GM21390 (cell line): ENCODE measurements around the gene ZNF862.

ENCODE experiments used
- ATAC-seq: cut with Tn5 transposase; IDR thresholded peaks from one replicate; pipeline ENCODE4 v1.9.1; 2021; ENCODE audit not compliant: unreplicated experiment

The ZNF862 gene

DNA sequence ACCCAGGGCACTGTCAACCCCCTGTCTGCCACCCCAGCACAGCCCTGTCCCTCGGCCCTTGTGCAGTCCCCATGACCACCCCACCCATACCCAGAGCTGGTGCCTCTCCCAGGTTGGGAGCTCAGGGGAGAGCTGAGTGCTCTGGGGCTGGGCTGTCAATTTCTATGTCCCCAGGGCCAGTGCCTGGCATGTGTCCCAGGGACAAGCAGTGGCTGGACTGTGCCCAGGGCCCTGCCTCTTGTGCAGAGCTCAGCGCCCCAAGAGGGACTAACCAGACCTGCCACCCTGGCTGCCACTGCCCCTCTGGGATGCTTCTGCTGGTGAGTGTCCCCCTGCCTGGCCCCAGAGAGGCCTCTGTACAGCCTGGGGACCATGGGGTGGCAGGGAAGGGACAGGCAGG is 29.0 kb upstream of the ZNF862 start:
- ATAC-seq, result no peak

DNA sequence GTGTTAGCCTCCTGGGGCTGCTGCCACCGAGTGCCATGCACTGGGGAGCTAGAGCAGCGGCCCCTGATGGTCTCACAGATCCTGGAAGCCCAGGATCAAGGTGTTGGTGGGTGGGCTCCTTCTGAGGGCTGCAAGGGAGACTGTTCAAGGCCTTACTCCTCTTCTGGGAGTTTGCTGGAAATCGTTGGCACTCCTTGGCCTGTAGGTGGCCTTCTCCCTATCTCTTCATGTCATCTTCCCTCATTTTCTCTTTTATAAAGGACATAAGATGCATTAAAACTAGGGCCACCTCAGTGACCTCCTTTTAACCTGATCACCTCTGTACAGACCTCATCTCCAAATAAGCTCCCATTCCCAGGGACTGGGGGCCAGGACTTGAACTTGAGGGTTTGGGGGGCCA is 27.0 kb upstream of the ZNF862 start:
- no peak for ATAC-seq

DNA sequence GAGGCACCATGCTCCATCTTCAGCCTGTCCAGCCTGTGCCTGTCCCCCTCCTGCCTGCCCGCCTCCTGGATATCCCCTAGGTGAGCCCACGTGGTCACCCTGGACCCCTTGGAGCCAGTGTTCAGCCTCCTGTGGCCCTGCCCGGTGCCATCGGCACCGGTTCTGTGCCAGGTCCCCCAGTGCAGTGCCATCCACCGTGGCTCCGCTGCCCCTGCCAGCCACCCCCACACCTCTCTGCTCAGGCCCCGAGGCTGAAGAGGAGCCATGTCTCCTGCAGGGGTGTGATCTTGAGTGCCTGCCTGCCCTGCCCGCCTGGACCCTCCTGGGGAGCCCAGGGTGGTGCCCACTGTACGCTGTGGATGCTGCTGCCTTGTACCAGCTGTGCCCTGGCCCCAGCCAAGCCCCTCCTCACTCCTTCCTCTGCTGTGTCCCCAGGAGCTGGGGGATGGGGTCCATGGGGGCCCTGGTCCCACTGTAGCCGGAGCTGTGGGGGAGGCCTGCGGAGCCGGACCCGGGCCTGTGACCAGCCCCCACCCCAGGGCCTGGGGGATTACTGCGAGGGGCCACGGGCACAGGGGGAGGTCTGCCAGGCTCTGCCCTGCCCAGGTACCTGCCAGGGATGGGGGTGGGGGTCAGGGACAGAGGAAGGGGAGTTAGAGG is 26.2 kb upstream of the ZNF862 start:
- ATAC-seq, result no peak

DNA sequence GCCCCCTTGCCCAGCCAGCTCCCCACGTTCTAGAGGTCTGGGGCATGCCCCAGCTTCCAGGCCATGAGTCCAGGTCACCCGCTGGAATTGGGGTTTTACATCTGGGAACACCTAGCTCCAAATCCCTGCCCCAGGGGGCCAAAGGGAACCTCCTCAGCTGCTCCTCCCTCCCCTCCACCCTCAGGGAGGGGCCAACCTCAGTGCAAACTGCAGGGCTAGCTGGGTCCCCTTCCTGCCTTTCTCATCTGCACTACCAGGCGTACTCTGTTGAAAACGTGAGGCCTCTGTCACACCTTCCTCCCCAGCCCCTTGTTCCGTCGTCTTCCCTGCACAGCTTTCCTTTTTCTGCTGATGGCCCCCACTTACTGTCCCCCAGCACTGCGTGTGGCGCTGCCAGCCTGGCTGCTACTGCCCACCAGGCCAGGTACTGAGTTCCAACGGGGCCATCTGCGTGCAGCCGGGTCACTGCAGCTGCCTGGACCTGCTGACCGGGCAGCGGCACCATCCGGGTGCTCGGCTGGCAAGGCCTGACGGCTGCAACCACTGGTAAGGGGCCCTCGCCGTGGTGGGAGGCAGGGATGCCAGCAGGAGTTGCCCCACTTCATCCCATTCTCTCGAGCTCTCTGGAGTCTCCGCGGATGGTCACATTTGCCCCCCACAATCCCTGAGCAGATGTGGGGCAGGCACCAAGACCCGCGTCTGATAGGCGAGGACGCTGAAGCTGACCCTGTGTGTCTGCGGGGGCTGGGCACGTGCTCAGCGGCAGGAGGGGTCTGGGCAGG is 24.7 kb upstream of the ZNF862 start:
- no peak for ATAC-seq

DNA sequence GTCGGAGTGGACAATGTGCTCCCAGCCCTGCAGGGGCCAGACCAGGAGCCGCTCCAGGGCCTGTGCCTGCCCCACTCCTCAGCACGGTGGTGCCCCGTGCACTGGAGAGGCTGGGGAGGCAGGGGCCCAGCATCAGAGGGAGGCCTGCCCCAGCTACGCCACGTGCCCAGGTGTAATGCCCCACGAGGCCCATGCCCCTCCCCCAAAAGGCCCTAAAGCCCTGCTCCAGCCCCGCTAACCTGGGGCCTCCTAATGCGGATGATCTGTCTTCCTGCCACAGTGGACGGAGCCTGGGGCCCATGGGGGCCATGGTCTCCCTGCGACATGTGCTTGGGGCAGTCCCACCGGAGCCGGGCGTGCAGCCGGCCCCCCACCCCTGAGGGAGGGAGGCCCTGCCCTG is 23.7 kb upstream of the ZNF862 start:
- ATAC-seq, result no peak

DNA sequence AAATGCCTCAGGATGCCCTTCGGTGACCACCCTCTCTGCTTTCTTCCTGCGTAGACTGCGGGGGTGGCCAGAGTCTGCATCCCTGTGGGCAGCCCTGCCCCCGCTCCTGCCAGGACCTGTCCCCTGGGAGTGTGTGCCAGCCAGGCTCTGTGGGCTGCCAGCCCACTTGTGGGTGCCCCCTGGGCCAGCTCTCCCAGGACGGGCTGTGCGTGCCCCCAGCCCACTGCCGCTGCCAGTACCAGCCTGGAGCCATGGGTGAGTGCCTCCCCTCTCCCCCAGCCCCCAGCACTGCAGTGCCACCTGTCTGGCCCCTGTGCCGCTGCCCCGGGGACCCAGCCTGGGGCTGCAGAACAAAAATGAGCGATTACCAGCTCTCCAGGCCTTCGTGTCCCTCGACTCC is 23.1 kb upstream of the ZNF862 start:
- ATAC-seq, result no peak

DNA sequence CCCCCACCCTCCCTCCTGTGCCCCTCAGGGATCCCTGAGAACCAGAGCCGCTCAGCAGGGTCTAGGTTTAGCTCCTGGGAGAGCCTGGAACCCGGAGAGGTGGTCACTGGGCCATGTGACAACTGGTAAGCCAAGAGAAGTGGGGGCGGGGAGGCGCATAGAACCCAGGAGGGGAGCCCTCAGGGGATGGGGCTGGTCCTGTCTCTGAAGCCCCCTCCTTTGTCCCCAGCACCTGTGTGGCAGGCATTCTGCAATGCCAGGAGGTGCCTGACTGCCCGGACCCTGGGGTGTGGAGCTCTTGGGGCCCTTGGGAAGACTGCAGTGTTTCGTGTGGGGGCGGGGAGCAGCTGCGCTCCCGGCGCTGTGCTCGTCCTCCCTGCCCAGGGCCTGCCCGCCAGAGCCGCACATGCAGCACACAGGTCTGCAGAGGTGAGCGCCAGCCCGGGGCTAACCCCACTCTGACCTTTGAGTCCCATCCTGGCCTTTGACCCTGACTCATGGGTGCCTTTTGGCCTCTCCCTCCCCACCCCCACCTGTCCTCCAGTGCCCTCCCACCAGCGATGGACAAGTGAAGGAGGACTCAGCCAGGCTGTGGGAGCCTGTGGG is 22.4 kb upstream of the ZNF862 start:
- no peak for ATAC-seq

DNA sequence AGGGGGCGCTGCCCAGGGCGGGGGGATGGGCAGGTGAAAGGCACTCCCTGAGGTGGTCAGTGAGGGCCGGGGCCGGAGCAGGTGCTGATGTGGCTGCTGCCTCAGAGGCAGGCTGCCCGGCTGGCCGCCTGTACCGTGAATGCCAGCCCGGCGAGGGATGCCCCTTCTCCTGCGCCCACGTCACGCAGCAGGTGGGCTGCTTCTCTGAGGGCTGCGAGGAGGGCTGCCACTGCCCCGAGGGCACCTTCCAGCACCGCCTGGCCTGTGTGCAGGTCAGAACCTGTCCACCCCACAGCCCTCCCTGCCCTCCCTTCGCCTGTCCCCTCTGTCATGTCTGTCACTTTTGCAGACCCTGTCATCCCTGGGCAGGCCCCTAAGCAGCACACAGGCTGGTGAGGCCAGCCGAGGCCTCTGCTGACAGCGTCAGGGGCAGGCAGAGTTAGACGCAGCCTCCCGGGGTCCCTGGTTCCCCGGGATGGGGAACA is 21.9 kb upstream of the ZNF862 start:
- no peak for ATAC-seq

DNA sequence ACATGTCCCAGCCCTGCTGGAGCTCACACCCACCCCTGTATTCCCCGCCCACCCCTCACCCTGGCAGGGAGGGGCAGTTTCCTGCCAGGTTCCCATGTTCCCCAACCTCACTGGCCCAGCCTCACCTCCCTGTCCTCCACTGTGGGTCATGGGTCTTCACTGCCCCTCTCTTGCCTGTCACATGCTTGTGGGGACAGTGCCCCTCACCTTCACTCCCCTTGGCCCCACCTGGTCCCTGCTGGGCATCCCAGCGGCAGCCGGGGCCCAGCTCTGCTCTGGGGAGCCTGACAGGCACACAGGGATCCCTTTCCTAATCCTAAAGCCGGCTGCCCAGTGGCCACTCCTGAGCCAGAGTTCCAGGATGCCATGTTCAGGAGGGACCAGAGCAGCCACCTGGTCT is 21.4 kb upstream of the ZNF862 start:
- ATAC-seq, result no peak

DNA sequence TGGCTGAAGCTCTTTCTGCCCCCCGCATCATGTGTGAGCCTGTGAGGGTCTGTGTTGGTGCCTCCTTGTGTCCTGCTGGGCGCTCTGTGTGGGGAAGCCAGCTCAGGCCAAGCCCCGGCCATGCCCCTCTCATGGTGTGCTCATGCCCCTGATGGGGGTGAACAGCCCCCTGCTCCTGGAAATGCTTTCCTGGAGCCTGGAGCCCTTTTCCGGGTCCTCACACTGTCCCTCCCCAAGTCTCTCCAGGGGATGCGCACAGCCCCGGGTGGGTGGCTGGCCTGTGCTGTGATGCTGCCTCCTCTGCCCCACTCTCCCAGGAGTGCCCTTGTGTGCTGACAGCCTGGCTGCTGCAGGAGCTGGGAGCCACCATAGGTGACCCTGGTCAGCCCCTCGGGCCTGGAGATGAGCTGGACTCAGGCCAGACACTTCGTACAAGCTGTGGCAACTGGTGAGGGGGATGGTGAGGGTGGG is 20.8 kb upstream of the ZNF862 start:
- no peak for ATAC-seq

DNA sequence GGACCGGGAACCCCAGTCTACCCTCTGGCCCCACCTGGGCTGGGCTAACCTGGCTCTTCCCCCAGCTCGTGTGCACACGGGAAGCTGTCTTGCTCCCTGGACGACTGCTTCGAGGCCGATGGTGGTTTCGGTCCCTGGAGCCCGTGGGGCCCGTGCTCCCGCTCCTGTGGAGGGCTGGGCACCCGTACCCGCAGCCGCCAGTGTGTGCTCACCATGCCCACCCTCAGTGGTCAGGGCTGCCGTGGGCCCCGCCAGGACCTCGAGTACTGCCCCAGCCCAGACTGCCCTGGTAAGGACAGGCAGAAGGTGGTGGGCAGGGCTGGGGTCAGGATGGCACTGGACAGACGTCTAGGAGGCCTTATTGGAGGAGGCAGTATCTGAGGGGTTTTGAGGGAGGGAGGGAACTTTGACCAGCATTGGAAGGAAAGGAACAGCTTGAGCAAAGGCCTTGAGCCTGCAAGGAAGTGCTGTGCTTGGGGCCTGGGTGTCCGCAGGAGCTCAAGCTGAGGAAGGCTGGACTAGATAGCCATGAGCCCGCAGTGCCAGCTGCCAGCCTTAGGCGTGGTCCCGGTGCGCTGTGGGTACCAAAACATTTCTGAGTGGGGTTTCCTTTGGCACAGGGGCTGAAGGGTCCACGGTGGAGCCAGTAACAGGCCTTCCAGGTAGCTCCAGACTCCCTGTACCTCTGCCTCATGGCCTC is 20.2 kb upstream of the ZNF862 start:
- no peak for ATAC-seq

DNA sequence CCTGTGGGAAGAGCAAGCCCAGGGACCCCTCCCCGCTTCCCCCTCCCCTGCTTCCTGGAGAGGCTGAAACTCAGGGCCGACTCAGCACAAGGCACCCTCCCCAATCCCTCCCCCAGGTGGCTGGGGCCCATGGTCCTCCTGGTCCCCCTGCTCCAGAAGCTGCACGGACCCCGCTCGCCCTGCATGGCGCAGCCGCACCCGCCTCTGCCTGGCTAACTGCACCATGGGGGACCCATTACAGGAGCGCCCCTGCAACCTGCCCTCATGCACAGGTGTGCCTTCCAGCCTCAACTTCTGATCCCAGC is 19.7 kb upstream of the ZNF862 start:
- ATAC-seq, result no peak

DNA sequence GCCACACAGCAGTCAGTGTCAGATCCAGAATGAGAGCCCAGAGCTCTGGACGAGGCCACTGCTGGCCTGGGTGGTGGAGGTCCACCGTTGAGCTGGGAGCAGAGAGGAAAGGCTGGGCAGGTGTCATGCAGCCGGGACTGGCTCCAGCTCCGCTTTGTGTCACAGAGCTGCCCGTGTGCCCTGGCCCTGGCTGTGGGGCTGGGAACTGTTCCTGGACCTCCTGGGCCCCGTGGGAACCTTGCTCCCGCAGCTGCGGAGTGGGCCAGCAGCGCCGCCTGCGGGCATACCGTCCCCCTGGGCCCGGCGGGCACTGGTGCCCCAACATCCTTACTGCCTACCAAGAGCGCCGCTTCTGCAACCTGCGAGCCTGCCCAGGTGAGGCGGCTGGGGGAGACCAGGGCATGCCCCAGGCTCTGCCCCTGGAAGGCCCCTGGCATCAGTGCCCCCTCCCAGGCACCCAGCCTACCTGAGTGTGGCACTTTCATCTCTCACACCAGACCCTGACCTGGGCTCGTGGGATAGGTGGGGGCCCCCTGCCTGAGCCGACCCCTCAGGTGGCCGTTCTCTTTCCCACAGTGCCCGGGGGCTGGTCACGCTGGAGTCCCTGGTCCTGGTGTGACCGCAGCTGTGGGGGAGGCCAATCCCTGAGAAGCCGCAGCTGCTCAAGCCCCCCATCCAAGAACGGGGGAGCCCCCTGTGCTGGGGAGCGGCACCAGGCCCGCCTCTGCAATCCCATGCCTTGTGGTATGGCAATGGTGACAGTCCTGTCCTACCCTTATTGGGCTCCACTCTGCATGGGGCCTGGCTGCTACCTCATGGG is 18.8 kb upstream of the ZNF862 start:
- ATAC-seq, result no peak

DNA sequence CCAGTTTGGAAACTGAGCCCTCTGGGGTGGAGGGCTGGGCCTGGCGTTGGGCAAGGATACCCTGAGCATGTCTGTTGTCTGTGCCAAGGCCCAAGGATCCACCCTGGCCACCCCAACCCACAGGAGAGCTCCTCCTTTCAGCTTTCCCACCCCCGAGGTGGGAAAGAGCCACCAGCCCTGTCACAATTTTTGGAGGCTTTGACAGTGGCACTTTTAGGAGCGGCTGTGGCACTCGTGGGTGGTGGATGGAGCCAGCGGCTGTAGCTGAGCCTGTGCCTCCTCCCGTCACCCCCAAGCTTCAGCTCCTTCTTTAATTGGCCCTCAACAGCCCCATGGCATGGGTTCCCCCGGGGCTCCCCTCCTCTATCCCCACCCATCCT is 18.2 kb upstream of the ZNF862 start:
- no peak for ATAC-seq

DNA sequence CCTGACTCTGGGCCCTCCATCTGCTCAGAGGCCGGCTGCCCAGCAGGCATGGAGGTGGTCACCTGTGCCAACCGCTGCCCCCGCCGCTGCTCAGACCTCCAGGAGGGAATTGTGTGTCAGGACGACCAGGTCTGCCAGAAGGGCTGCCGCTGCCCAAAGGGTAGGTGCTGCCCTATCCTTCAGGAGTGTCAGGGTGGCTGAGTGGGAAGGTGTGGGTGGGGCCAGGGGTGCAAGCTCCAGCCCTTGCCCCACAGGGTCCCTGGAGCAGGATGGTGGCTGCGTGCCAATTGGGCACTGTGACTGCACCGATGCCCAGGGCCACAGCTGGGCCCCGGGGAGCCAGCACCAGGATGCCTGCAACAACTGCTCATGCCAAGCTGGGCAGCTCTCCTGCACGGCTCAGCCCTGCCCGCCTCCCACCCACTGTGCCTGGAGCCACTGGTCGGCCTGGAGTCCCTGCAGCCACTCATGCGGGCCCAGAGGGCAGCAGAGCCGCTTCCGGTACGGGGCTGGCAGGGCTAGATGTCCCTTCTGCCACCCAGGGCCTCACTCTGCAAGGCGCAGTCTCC is 17.5 kb upstream of the ZNF862 start:
- ATAC-seq, result no peak

DNA sequence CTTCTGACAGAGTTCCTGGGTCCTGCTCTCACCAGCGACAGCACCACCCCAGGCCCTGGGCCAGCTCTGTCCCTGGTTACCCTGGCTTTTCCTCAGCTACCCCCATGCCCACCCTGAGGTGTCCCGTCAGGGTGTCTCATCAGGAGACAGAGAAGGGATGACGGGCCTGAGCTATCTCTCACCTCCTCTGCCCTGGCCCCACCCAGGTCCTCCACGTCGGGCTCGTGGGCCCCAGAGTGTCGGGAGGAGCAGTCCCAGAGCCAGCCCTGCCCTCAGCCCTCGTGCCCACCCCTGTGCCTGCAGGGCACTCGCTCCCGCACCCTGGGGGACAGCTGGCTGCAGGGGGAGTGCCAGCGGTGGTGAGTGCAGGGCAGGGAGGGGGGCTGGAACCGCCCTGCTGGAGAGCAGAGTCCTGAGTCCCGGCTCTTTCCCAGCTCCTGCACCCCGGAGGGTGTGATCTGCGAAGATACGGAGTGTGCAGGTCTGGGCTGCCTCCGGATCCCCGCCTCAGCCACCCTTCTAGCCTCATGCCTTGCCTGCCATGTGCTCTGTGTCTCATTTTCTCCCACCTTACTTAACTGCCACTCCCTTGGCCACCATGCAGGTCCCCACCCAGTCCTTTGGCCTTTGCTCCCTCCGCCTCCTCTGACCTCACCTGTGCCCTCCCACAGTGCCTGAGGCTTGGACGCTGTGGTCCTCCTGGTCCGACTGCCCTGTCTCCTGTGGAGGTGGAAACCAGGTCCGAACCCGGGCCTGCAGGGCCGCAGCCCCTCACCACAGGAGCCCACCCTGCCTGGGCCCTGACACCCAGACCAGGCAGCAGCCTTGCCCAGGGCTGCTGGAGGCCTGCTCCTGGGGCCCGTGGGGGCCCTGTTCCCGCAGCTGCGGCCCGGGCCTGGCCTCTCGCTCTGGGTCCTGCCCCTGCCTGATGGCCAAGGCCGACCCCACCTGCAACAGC is 16.7 kb upstream of the ZNF862 start:
- ATAC-seq, result no peak

DNA sequence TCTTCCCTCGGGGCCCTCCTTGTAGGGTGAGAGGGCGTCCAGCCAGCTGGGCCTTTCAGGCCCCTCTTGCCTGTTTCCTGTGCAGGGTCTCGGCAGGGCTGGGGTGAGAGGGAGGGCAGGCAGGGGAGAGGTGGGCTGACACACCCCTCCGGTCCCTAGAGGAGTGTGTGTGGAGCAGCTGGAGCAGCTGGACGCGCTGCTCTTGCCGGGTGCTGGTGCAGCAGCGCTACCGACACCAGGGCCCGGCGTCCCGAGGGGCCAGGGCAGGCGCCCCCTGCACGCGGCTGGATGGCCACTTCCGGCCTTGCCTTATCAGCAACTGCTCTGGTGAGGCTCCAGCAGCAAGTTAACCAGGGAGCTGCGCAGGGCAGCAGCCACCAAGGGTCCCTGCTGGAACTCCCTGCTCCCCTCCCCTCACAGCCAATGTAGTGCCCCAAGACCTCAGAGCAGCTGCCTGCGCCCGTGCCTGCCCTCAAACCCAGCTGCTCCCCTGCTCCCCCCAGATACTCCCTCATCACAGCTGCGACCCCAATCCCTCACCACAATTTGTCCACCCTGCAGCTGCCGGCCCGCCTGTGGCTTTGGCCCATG is 15.7 kb upstream of the ZNF862 start:
- ATAC-seq, result no peak

DNA sequence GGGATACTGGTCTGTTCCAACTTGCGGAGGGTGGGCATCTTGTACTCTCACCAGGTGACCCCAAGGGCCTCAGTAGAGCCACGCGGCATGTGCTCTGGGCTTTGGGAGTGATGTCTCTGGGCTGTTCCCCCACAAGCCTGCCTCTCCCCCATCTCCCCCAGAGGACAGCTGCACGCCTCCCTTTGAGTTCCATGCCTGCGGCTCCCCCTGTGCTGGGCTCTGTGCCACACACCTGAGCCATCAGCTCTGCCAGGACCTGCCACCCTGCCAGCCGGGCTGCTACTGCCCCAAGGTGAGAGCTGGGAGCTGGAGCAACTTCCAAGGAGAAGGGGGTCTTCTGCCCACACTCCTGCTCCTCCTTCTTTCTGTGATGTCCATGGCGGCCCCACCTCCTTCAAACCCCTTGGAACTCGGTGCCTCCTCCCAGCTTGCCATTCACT is 15.0 kb upstream of the ZNF862 start:
- no peak for ATAC-seq

DNA sequence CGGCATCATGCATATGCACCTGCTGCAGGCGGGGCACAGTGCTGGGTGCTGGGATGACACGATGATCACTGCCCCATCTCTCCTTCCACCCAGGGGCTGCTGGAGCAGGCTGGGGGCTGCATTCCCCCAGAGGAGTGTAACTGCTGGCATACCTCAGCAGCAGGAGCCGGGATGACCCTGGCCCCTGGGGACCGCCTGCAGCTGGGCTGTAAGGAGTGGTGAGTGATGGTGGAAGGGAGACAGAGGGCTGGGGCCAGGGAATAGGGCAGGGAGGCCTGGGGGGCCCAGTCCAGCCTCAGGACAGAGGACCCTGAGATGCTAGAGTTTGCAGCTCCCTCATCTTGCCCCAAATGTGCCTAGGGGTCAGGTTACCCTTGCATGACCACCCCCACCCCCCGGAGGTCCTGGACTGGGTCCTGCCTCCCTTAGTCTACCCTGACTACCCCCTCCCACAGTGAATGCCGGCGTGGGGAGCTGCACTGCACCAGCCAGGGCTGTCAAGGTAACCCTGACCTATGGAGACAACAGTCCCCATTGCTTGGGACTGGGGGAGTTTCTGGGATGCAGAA is 14.5 kb upstream of the ZNF862 start:
- no peak for ATAC-seq
